Erythroblast (primary cell): Measurements from ENCODE around the gene ANKRD55.
"Not testable (repeated sequence)": the region's sequence is repeated elsewhere in the genome, so short reads cannot be mapped to it uniquely, and the experiment has no call there.

Source experiments
- DNase-seq, 2 experiments: peaks; one replicate each; lab custom pipeline; 2025; lab: John Stamatoyannopoulos, UW
- GATA1 ChIP-seq: IDR thresholded peaks from 2 replicates; pipeline ENCODE4 v1.6.1; 2011; ENCODE audit warnings: low read depth, mild to moderate bottlenecking, control low read depth, low read length, moderate library complexity
- POLR2A ChIP-seq: IDR thresholded peaks from 2 replicates; pipeline ENCODE4 v1.6.1; 2011; ENCODE audit warnings: mild to moderate bottlenecking, low read length

Gene ANKRD55

DNA sequence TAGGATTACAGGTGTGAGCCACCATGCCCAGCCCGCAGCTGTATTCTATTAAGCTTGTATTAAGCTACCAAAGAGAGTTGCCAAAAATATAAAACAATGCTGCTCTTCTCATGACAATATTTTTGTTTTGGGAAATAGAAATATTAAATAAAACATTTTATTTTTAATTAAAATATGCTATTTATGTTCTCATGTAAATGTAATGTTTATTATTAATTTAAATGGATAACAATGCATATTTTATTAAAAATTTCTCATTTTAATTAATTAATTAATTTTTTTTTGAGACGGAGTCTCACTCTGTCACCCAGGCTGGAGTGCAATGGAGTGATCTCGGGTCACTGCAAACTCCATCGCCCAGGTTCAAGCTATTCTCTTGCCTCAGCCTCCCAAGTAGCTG is 117.5 kb downstream of the ANKRD55 start:
- TF ChIP-seq POLR2A (no peak), GATA1 (no peak)
- DNase-seq, result no peak

DNA sequence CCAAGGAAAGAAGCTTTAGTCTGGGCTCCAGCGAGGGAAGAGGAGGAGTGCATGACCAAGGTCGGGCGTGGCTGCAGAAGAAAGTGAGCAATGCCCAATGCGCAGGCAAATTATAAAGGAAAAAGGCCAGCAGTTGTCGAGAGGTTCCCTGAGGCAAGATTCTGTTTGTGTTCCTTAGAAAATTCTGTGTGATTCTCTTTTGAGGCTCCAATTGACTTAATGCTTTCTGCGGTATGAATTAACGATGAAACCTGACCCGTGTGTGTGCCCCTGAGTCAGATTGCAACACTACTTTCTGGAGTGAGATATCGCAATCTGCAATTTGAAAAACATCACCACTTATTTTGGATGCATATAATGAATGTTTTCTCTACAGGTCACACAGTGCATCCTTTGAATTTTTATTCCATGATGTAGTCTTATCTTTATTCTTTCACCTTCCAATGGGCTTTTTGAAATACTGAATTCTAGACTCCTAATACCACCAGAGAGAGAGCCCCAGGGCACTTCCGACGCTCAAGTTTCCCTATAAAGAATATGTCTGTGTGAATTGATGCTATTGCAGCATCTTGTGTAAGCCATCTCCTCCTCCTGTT is 120.5 kb downstream of the ANKRD55 start:
- DNase-seq, result no peak
- TF ChIP-seq POLR2A, result no peak
- TF ChIP-seq GATA1, result no peak

DNA sequence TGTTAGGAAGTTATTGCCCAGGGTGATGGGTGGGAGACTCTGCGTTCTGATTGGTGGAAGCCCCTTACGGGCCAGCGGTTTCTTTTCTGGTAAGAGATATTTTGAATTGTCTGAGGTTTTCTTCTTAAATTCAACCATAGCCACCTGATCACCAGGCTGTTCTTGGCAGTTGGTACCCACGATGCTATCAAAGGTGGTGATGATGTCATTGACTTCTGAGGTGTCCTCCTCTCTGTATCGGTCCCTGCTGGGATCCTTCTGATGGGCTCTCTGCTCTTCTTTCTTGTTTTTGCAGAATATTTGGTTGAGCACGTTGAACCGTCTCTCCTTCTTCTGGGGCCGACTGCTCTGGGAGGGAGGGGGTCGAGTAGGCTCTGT is 121.7 kb downstream of the ANKRD55 start:
- no peak for DNase-seq
- TF ChIP-seq POLR2A (no peak), GATA1 (no peak)

DNA sequence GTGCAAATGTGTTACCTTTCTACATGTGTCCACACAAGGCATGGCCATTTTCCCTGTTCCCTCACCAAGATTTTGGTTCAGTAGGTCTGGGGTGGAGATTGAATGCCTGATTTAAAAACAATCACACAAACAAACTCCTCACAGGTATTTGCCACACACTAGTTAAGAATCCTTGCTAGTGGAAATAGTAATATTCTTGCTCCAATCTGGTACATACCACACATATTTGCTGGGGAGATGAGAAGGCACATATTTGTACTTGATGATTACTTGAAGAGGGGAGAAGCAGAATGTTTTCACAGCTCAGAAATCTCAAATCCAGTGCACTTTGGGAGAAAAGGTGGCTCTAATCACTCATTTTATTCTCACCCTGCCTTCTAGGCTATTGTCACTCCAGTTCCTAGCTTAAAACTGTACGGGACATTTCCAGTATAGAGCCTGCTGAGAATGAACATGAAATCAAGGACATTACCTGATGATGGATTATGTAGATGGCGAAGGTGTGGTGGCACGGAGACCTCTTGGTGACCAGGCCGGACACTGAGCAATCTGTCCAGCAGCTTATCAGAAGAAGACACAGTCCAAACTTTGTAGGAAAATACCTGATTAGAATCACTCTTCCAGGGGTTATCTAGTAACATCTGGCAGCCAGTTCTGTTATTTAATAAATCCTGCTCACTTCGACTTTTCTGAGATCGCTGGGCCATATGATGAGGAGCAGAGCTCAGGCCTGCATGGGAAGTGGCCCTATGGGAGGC is 122.3 kb downstream of the ANKRD55 start:
- TF ChIP-seq POLR2A (no peak), GATA1 (no peak)
- DNase-seq, result no peak

DNA sequence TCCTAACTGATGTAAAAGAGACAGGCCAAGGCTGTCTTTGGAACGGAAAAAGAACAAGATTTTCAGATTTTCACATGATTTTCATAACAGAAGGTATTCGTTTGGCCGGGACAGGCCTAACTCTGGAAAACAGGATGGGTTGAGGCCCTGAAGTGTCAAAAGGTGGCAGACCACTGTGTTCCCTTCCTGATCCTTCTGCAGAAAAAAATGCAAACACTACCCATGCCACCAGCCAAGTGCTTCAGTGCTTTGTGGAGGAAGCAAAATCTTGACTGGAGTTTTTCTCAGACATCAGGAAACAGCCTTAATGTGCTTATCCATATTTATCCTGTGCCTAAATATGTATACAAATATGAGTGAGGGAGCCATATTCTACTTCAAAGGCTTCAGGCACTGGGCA is 124.9 kb downstream of the ANKRD55 start:
- TF ChIP-seq POLR2A (no peak), GATA1 (no peak)
- no peak for DNase-seq

DNA sequence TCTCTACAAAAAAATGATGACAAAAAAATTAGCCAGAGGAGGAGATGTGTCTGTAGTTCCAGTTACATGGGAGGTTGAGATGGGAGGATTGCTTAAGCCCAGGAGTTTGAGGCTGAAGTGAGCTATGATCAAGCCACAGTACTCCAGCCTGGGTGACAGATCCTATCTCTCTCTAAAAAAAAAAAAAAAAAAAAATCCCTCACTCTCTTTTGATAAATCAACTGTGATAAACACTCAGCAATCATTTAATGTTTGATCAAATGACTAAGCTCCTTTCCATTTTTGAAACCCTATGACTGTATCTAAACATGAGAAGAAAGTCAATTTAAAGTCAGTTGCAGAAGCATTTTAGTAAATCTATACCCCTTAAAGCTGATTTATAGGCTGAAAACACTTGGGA is 126.3 kb downstream of the ANKRD55 start:
- no peak for TF ChIP-seq POLR2A
- no peak for TF ChIP-seq GATA1
- no peak for DNase-seq

DNA sequence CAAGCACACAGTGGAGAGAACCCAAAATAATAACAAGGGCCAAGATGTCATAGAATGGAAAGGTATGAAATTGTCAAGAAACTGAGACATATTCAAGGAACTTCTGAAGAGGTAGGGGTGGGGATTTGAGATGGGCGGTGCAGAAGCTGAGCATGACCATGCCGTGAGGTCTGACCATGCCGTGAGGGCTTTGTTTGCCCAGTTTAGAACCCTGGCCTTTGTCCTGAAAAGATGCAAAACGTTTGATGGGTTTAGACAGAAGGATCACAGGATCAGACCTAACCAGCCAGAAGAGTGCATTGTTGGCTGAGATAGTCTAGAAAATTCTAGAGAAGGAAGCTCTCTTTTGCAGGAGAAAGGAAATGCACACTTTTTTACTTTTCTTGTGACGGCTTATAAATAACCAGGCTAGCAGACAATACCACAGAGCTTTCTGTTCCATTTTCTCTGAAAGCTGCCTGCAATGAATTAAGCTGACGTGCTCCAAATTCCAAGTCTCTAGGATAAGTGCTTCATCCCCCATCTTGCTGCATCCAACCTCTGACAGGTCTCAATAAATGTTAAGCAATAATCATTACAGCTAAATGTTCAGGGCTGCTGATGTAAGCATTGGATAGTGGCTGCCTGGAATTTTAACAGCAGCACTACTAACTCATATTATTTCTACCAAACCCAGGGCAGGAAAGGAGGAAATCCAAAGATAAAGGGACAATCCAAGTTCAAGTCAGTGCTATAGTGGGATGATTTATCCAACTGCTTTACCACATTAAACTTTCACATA is 127.4 kb downstream of the ANKRD55 start:
- TF ChIP-seq GATA1, result no peak
- TF ChIP-seq POLR2A, result no peak
- no peak for DNase-seq

DNA sequence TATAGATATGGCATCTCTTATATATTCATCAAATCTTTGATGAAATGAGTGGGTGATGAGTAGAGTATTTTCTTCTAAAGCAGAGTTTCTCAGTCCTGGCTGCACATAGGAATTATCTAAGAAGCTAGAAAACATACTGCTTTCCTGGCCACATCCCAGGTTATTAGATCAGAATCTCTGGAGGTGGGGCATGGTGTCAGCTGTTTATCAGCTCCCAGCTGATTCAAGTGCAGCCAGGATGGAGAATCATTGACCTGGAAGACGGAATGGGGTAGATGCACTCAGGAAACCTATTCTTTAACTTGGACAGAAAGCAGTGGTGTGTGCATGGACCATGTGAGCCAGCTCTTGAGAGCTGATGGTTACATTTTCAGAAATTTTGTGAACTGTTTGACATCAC is 130.2 kb downstream of the ANKRD55 start:
- TF ChIP-seq POLR2A (no peak), GATA1 (no peak)
- DNase-seq, result peak; percentile 19 to 39

DNA sequence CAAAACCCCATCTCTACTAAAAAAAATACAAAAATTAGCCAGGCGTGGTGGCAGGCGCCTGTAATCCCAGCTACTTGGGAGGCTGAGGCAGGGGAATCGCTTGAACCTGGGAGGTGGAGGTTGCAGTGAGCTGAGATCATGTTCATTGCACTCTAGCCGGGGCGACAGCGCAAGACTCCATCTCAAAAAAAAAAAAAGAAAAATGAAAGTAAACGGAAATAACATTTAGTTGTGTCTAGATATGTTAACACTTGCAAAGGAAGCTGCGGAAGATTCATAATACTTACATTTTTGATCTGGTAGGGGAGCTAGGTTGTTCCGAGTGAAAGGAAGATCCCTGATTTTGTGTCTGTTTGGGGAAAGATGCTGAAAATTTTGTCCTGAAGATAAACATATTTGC is 130.9 kb downstream of the ANKRD55 start:
- not testable (repeated sequence) for DNase-seq

DNA sequence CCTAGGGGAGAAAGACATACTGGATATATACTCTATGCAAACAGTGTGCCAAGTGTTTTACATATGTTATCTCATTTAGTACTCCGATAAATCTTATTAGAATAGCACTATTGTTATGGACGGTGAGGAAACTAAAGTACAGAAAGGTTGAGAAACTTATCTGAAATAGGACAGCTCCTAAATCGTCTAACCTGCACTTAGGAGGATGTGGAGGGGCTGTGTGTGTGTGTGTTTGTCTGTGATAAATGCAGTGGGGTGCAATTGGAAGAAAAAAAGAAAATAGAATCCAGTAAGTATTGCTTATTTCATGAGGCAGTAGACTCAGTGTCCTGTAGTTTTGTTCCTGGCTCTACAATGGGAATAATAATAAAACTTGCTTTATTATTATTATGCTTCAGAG is 131.9 kb downstream of the ANKRD55 start:
- TF ChIP-seq POLR2A (no peak), GATA1 (no peak)
- no peak for DNase-seq

DNA sequence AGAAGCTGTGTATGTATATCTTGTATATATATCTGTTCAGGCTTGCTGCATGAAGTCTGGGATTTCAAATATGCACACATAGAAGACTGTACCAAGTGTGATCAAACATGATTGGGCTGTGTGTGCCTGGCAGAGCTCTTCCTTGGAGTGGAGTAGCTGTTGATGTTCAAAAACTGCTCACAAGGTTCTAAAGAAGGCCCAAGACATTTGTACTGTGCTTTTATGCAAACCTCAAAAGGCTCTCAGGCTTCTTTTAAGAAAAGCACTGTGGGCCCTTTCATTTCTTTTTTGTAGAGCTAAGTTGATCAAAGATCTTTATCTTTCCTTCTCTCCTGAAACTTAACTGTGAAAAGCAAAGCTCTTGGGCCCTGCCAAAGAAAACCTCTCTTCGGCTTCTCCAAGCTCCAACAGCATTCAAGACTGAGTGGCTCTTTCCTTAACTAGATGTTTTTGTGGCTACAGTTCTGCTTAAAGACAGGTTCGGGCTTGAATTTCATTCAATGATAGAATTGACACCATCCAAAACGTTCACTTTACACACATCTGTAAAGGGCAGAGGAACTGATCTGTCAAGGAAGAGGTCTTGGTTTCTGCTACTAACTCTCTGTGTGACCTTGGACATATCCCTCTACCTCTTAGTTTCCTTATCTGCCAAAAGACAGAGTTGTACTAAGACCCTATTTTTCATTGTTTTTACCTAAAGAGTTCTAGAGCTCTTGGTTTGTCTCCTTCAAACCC is 132.5 kb downstream of the ANKRD55 start:
- DNase-seq, result no peak
- no peak for TF ChIP-seq GATA1
- TF ChIP-seq POLR2A, result no peak

DNA sequence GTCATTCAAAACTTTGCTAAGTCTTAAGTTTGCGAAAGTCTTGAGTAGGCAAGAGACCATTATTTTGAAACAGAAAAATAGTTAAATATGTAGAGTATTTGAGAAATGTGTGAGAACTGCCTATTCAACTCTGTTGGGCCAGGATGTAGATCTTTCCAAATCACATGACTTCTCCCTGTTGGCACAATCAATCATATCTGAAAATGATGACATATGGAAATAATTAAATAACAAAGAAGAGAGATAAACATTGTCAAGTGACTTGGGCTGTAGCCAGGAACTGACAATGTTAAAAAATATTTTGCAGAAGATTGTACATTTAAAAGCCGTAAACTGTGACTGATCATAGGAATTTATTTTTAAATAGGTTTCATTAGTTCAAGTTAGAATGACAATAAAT is 133.8 kb downstream of the ANKRD55 start:
- no peak for DNase-seq
- no peak for TF ChIP-seq GATA1
- TF ChIP-seq POLR2A, result no peak

DNA sequence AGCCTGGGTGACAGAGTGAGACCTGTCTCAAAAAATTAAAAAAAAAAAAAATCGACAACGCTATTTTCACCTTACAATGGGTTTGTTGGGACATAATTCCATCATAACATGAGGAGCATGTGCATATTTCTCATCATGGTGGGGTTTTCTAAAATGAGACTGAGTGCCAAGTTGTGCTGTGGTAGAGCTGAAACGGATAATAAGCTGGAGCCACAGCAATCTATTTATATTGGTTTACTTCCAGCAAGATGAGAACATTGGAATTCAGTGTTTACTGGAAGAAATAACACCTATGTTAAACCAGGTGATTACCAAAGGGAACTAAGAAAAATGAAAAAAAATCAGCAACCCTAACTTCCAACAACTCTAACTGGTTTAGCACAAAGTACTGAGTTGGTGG is 136.1 kb downstream of the ANKRD55 start:
- TF ChIP-seq GATA1 (no peak), POLR2A (no peak)
- DNase-seq, result no peak

DNA sequence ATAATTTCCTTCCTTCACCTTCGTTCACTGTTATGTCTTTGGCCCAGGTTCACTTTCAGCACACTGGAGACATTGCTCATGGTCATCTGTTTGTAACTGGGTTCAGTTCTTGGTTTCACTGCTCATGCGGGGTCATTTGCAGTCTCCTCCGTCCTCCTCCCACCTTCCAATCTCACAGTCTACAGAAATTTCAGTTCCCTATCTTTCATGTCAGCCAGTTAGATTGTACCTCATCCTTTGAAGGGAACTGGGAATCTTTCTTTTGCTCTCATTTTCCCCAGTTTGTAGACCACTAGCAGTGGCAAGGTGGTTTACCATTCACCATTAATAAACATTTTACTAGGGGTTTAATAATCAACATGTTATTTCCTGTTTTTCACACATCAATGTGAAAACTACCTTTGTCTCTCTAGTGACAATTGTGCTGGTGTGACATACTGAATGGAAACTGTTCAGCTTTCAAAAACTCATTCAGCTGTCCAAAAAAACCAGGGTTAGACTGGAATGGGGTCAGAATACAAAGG is 137.5 kb downstream of the ANKRD55 start:
- DNase-seq, result no peak
- TF ChIP-seq GATA1 (no peak), POLR2A (no peak)
